GM18502 (cell line): ENCODE results near the gene AP1B1.
"Not testable (repeated sequence)": the region's sequence is repeated elsewhere in the genome, so short reads cannot be mapped to it uniquely, and the experiment has no call there.

Experiments
- ATAC-seq: cut with Tn5 transposase; IDR thresholded peaks from one replicate; pipeline ENCODE4 v1.9.1; 2021; ENCODE audit warnings: mild to moderate bottlenecking; ENCODE audit not compliant: unreplicated experiment, poor library complexity

The AP1B1 gene

GRCh38 chr22:29390270-29390669 is 1.9 kb upstream of the AP1B1 start:
- ATAC-seq: no peak

GRCh38 chr22:29388759-29389090 is 355 bp upstream of the AP1B1 start:
- peak; percentile 17 for ATAC-seq

- no peak for ATAC-seq
Measured at GRCh38 chr22:29386708-29387107, 1.7 kb downstream of the AP1B1 start.

- ATAC-seq: no peak
Measured at GRCh38 chr22:29385748-29386147, 2.6 kb downstream of the AP1B1 start.

DNA sequence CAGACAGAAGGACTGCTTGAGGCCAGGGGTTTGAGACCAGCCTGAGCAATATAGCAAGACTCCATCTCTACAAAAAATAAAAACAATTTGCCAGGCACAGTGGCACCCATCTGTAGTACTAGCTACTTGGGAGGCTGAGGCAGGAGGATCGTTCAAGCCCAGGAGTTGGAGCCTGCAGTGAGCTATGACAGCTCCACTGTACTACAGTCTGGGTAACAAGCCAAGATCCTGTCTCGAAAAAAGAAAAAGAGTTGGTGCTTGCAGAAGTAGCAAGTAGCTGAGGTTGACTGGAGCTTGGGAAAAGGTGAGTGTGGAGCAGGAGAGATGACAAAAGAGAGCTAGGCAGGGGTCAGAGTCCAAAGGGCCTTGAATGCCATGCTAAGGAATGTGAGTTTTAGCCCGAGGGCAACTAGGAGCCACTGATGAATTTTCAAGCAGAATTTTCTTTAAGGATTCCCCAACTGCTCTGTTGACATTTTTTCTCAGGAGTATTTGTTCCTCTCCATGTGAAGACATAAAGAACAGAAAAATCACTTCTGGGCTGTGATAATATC is 3.1 kb downstream of the AP1B1 start:
- ATAC-seq: no peak

DNA sequence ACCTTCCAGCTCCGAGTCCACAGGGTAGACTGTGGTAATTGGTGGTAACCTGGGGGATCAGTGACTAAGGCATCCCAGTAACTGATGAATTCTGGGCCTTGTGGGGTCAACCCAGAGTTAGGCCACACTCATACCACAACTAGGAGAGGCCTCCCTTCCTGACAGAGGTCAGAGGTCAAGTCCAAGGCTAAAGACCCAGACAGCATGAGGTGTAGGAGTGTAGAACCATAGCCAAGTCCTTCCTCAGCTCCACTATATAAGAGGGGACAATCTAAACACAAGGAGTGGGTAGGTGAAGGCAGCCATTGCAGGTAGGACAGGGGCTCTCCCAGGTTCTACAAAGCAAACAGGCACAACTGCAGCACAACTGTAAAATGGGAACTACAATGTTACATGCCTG is 4.6 kb downstream of the AP1B1 start:
- ATAC-seq: no peak

DNA sequence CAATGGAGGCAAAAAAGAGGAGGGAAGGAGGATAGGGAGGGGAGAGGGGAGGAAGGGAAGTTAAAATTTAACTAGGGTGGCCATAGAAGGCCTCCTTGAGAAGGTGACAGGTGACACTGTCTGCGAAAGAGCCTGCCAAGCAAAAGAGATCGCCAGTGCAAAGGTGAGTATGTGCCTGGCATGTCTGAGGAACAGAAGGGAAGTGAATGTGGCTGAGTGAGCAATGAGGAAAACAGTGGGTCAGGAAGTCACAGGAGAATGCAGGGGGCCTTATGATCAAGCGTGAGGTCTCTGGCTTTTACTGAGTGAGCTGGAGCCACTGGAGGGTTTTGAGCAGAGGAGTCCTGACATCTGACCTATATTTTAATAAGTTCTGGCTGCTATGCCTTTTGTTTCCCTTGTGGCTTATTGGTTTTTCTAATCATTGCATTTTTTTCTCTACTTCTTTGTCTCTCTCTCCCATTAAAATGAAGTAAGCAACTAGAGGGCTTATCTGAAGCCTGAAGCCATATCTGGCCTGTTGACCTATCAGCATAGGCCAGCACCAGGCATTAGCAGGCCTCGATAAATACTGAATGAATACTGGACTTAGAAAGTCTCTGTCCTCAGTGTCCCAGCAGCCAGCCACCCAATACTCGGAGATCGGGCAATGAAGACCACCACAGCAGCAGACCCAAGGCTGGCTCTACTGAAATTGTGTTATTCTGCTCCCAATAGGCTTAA is 5.6 kb downstream of the AP1B1 start:
- ATAC-seq: no peak

DNA sequence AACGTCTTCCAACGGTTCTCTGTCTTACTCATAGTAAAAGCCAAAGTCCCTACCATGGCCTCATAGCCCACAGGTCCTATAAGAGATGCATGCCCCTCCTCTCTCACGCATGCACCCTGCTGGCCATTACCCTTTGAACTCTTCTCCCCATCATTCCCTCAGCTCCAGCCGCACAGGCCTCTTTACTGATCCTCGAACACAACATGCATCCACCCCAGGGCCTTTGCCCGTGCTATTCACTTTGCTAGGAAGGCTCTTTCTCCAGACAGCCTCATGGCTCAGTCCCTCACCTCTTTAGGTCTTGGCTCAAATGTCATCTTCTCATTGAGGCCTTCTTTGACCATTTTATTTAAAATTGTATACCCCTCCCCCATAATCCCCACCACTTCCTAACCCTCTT is 7.5 kb downstream of the AP1B1 start:
- no peak for ATAC-seq

GRCh38 chr22:29380032-29380781 is 8.2 kb downstream of the AP1B1 start:
- no peak for ATAC-seq

DNA sequence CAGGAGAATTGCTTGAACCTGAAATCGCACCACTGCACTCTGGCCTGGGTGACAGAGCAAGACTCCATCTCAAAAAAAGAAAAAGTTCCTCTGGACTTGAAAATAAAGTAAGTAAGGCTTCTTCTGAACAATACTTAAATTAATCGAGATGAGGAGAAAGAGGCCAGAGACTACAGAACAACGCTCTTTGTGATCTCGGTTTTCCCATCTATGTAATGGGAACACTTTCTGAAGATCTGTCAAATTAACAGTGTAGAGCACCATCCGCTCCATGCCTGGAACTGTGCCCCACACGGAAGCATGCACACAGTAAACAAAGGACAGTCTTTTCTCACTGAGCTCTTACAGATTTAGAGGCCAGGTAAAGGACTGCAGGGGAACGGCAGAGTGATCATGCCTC is 9.1 kb downstream of the AP1B1 start:
- ATAC-seq: no peak

DNA sequence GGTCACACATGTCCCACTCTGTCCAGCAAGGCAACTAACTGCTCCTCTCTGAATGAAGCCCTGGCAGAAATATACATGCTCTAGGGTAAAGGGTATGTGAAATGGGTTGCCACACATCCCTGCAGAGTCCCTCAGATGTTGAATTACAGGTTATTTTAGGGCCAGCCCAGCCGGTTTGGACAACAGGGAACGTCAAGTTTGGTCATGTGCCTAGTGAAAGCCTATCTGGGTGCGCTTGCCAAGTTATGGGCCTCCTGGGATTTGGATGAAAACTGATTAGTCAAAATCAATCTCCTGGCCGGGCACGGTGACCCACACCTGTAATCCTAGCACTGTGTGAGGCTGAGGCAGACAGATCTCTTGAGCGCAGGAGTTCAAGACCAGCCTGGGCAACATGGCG is 10.4 kb downstream of the AP1B1 start:
- ATAC-seq: no peak

DNA sequence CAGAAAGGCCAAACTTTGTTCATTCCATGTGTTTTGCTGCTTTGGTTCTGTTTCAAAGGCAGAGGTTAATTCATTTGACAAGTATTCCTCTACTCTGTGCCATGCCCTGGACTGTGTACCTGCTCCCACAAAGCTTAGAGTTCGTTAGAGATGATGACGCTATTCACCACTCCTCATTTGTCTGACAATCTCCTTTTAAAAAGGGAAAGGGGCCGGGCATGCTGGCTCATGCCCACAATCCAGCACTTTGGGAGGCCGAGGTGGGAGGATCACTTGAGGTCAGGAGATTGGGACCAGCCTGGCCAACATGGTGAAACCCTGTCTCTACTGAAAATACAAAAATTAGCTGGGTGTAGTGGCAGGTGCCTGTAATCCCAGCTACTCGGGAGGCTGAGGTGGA is 11.7 kb downstream of the AP1B1 start:
- not testable (repeated sequence) for ATAC-seq

- no peak for ATAC-seq
Measured at GRCh38 chr22:29375398-29376076, 12.8 kb downstream of the AP1B1 start.

DNA sequence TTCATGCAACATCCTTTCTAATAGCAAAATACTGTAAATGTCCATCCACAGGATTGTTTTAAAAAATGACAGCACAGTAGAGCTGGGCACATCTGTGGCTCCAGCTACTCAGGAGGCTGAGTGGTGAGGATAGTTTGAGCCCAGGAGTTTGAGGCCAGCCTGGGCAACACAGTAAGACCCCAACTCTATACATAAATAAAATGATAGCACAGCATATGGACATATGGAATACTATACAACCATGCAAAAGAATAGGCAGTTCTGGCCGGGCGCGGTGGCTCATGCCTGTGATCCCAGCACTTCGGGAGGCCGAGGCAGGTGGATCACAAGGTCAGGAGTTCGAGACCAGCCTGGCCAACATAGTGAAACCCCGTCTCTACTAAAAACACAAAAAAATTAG is 13.6 kb downstream of the AP1B1 start:
- not testable (repeated sequence) for ATAC-seq

DNA sequence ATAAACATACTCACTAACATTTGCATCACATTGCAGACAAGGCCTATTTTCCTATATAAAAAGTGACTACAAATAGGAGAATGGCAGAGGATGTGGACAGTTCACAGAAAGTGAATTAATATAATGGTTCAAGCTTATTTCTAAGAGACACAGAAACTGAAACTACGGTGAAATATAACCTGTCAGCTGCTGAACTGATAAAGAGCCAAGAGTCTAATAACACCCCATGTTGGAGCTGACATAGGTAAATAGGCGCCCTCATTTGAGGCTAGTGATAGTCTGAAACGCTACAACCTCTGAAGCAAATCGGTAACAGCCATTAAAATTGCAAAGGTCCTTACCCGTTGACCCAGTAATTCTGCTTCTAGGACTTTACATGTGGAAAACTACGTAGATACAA is 14.0 kb downstream of the AP1B1 start:
- no peak for ATAC-seq

- no peak for ATAC-seq
Measured at GRCh38 chr22:29370537-29370936, 17.8 kb downstream of the AP1B1 start.

GRCh38 chr22:29369460-29369859 is 18.9 kb downstream of the AP1B1 start:
- no peak for ATAC-seq

GRCh38 chr22:29359469-29359868 is 28.9 kb downstream of the AP1B1 start:
- no peak for ATAC-seq

- not testable (repeated sequence) for ATAC-seq
Measured at GRCh38 chr22:29357193-29357890, 31.0 kb downstream of the AP1B1 start.

- no peak for ATAC-seq
Measured at GRCh38 chr22:29353860-29354259, 34.5 kb downstream of the AP1B1 start.

DNA sequence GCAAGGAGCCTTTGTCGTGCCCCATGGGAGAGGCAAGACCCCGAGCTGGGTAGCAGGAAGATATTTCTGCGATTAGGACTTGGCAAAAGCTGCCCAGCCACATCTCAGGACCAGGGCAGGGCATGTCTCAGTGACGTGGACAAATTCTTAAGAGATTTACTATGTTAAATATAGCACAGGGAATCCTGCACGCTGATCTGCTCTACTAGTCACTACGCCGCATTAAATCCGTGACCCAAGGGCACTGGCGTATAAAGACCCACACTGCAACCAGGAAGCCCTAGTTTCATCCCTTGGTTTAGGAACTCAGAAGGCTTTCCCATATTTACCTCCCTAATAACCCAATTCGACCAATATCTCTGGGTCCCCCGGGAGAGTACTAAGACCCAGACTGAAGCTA is 35.1 kb downstream of the AP1B1 start:
- ATAC-seq: no peak
